HG02852 (cell line): Measurements from ENCODE around the gene ST8SIA4.
A peak's percentile ranks its signal among the peaks of the same experiment; 100 is the strongest.

Experiments
- ATAC-seq: cut with Tn5 transposase; IDR thresholded peaks from one replicate; pipeline ENCODE4 v1.9.1; 2021; ENCODE audit warnings: mild to moderate bottlenecking, moderate library complexity; ENCODE audit not compliant: unreplicated experiment

The ST8SIA4 gene

GRCh38 chr5:100903039-100903887 lies at the start of gene ST8SIA4:
TSS of gene ST8SIA4 (minus strand) at chr5:100903282. CDS start at chr5:100902955, 327 bp downstream.
- ATAC-seq, result peak; percentile 67

- ATAC-seq, result no peak
These were observed 47.9 kb upstream of the ST8SIA4 start for GRCh38 chr5:100950985-100951384.

DNA sequence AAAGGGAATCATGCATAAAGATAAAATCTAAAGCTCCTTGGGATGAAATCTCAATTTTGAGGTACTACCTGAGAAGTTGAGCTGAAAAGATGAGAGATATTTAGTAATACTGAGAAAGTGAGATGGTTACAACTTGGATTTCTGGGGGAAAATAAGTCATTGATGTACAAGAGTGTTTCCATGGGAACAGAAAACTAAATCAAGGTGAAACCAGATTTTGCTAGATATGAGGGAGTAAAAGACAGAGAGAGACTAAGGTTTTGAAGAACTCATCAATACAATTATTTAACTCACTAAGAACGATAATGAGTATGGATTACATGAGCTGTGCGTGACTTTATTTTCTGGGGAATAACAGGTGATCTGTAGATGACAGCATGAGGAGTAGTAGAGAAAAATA lies 10.2 kb upstream of the ST8SIA4 start:
- peak; percentile 67 for ATAC-seq

DNA sequence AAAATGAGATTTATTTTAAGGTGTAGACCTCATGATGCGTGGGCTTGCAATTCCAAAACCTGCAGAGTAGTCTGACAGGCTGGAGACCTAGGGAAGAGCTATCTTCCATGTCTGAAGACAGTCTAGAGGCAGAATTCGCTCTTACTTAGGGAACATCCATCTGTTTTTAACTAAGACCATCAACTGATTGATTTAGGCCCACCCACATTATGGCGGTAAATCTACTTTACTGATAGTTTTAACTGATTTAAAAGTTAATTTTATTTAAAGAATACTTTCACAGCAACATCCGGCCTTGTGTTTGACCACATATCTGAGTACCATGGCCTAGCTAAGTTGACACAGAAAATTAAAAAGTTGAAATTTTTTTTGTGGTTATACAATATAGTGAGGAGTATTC lies 6.0 kb upstream of the ST8SIA4 start:
- no peak for ATAC-seq

GRCh38 chr5:100905259-100905914 lies 2.3 kb upstream of the ST8SIA4 start:
- no peak for ATAC-seq

DNA sequence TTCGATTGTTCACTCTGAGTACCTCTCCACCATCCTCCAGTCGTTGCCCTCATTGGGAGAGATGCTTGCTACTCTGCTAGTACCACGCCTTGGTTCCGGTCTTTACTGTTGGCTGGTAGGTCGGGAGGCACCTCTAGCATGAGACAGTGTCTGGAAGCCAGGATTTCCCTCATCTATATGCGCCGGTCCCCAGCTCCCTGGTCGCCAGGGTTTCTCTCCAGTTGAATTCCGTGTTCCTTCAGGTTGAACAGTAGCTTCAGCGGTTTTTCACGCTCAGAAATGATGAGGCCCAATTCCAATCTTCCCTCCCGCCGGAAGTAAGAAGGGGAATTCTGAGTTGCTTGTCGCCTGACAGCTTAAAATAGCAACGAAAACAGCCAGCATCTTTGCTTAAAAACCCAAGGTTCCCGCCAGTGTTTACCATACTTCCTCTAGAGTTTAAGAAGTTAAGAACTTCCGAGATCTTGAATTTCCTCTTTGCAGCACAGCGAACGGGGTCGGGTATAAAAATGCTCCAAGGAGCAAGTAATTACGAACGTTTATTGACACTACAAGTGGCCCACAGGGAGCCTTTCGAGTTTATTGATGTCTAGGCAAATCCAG lies 1.3 kb upstream of the ST8SIA4 start:
- ATAC-seq, result peak; percentile 13

DNA sequence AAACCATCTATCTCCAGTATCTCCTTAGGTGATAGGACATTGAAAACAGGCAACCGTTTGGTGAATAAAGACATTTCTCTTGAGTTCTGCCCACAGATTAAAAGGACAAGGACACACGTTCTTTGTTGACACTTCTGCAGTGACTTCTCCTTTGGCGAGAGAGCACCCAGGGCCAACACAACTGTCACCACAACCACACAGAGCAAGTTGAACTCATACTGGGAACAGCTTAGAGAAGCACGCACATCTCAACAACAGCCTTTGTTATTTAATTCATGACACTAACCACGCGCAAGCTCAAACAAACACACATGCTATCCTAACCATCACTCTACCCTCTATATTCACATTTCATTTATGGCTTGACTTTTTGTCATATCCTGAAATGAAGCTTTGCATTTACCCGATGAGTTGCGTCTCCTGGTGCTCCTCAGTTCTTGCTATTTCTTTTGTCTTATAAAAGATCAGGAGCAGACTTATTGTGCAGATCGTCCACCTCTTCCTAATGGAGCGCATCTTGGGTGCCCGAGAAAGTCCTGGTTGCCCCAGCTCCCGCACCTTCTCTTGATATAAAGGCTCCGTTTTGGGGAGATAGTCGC lies 543 bp downstream of the ST8SIA4 start:
- ATAC-seq, result no peak

GRCh38 chr5:100901821-100902341 lies 1.2 kb downstream of the ST8SIA4 start:
- ATAC-seq, result peak; percentile 9

DNA sequence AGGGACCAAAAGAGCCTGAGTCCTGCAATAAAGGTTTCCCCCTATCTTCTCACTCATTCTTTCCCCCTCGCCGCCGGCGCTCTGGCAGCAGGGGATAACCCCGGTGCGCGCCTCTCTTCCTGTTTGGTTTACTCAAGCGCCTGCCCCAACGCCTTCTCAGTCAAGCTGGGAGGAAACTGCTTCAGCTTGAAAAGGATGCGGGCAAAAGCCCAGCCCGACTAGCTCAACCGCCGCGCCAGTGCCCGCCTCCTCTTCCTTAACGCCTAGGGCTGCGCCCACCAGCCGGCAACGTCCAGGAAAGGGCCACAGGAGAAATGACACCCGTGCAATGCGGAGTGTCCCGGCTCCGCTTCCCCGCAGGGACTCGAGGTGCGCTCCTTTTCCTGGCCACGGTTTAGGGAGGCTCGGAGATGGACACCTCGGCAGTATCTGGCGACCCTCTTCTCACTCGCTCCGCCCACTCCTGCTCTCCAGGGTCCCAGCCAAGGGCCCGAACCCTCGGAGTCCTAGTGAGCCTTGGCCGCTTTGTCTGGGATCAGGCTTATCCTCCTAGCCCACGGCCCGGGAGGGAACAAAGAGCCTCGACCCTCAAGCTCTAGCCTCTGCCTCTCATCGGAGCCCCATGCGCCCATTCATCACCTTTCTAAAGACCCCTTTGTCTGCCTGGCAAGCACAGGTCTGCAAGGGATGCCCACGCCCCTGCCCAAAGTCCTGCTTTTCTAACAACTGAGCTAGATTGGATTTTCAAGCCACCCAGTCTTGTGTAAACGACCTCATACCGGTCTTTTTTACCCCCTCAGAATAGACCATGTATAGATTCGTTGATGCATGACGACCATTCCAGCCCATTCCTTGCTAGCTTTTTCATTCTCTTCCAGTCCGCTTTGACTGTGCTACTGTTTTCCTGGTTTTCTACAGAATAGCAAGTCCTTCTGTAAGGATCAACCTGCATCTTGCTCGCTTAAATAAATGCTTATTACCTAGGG lies 2.0 kb downstream of the ST8SIA4 start:
- peak; percentile 32 for ATAC-seq

- ATAC-seq, result peak; percentile 2
These were observed 2.8 kb downstream of the ST8SIA4 start for GRCh38 chr5:100900142-100900795.

- no peak for ATAC-seq
These were observed 3.4 kb downstream of the ST8SIA4 start for GRCh38 chr5:100899675-100900074.

GRCh38 chr5:100898504-100899346 lies 4.4 kb downstream of the ST8SIA4 start:
- no peak for ATAC-seq

DNA sequence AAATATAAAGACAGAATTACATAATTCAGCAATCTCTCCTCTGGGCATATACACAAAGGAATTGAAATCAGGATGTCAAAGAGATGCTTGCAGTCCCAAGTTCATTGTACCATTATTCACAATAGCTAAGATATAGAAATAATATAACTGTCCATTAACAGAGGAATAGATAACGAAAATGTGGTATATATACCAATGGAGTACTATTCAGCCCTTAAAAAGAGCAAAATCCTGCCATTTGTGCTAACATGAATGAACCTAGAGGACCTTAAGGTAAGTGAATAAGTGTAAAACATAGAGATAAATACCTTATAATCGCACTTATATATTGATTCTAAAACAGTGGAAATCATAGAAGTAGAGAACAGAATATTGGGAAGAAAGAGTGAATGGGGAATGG lies 7.0 kb downstream of the ST8SIA4 start:
- ATAC-seq, result no peak

DNA sequence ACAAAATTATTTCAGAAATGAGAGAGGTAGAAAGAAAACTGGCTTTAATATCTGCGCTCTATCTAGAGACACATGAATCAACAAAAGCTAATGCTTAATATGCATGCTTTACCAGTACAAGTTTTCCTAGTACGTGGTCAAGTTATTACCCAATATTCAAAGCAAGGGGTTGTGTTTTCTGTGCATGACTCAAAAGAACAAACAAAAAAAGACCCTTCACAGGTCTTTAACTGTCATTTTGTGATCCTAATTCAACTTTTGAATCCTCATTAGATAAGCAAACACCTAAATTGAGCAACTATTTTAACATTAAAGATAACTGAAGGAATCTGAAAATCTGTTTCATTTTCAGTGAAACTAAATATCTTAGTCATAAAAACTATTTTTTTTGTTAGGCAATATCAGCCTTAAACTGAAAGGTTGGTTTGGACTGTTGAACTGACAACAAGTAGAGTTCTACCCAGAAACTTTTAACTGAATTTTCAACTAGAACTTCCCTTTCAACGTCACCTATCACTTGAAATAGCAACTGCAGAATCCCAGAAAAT lies 12.5 kb downstream of the ST8SIA4 start:
- ATAC-seq, result peak; percentile 77

DNA sequence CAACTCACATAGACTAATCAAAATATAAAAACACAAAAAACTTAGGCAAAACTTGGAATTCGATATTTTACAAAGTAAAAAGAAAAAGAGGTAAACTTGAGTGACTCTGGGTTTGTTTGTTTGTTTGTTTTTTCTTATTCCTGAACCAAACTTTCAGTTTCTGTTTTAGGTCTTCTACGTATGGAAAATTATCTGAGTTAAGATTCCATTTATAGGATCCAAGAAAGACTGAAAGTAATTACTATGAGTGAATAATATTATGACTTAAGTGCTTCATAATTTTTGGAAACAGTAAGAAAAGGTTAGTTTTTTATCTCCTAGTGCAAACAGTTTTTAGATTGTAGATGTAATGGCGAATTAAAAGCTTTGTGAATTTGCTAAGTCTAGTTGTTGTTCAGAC lies 13.2 kb downstream of the ST8SIA4 start:
- ATAC-seq, result no peak

DNA sequence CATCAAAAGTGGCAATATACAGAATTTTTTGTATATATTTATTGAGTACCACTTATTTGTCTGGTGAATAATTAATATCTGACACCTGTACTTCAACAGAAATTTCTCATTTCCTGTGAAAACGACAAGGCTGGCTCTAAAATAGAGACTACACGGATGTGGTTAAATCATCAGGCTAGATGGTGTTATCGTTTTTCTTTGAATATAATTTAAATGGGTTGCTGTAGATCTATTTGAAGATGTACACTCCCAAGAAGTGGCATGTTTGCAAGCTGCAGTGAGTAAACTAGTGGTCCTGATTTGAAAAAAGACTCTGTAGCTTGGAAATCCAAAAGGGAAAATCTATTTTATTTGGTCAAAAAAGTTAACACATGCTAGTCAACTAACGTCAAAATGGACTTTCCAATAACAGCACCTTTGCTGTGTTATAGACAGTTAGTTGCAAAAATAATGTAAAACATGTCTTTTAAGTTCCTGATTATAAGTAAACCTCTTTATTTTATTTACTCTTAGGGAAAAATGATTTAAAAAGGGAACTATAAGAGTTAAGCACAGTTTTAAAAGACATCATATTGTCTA lies 13.8 kb downstream of the ST8SIA4 start:
- peak; percentile 46 for ATAC-seq

DNA sequence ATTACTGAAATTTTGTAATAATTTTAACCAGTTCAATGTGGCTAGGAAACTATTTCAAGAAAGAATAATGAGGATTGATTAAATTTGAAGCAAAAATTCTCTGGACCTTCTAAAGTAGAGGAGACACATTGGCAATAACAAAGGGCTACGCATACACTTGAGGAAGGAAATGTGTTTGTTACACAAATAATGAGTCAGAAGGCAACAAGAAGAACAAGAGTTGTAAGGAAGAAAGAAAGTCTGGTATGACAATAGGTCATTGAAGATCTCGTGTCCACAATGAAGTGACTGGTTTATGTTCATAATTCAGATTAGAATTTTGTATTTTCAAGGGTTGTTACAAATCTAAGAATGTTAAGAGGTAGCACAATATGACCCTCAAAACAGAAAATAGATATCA lies 25.8 kb downstream of the ST8SIA4 start:
- ATAC-seq, result no peak
